Measurements from ENCODE around the gene ANAPC7.
"Not testable (repeated sequence)": the region's sequence is repeated elsewhere in the genome, so short reads cannot be mapped to it uniquely, and the experiment has no call there.

Gene ANAPC7

GRCh38 chr12:110373425-110373824 is 30.1 kb downstream of the ANAPC7 start:
- DNase-seq = no peak

DNA sequence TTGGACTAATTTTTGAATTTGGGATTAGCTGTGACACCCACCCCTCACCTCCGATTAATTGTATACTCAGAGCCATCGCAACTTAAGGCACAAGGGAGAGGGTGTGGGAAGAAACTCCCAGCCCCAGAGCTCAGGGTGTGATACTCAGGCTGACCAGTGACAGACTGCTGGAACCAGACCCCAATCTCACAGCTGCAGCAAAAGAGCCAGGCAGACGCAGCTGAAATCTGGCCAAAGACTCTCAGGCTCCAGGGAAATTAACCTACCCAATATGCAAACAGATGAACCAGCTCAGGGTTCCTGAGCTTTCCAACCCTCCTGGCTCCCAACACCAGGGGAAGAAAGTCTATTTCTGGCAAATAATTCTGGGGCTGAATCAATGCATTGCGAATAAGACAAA is 30.5 kb downstream of the ANAPC7 start:
- no peak for DNase-seq

GRCh38 chr12:110372056-110372425 is 31.5 kb downstream of the ANAPC7 start:
- no peak for DNase-seq

GRCh38 chr12:110371408-110372055 is 32.0 kb downstream of the ANAPC7 start:
- no peak for DNase-seq

DNA sequence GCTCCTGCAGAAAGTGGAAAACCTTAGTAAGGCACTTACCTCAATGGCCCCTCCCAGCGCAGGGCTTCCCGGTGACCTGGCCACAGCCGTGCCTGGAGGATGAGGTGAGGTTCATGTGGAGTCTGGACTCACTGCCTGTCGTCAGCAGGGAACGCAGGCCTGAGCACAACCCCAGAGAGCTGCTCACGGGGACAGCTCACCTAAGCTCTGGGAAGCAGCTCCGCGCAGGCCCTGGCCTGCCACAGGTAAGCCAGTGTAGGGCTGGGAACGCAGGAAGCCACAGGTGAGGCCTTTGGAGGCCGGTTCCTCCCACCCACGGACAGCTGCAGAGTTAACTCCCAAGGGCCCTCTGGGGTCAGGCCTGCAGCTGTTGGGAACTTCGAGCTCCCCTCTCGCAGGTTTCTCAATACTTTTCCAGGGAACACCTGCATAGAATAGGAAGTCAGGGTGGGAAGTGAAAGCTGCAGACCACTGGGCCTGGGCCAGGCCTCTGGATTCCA is 32.7 kb downstream of the ANAPC7 start:
- DNase-seq = no peak

DNA sequence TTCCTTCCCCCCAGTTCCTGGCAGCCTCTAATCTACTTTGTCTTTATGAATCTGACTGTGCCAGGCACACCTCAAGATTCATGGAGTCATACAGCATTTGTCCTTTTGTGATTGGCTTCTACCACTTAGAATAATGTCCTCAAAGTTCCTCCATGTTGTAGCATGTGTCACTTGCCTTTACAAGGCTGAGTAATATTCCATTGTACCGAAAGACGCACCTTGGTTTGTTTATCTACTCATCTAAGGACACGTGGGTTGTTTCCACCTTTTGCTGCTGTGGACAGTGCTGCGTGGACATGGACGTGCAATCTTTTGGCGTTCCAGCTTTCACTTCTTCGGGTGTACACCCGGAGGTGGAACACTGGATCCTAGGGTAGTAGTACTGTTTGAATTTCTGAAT is 33.5 kb downstream of the ANAPC7 start:
- DNase-seq = no peak

DNA sequence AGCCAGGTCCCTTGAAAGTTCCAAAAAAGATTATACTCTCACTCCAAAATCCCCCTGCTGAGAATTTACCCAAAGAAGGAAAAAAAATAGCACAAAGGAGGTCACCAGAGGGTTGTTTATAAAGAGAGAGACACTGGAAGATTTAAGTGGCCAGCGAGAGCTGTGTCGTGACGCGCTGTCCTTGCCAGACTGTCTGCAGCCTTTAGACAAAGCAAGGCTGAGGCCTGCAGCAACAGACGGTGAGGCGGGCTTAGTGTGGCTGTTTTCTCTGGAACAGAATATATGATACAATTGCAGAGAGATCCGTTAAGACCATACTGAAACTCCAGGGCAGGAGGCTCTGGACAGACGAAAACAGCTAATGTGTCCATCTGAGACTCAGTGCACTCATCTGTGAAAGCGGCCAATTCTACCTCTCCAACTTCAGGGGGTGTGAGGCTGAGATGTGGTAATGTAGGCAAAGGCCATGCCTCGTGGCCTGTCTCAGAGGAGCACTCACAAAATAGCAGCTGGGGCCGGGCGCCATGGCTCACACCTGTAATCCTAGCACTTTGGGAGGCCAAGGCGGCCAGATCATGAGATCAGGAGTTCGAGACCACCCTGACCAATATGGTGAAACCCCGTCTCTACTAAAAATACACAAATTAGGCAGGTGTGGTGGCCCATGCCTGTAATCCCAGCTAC is 36.2 kb downstream of the ANAPC7 start:
- DNase-seq = no peak

DNA sequence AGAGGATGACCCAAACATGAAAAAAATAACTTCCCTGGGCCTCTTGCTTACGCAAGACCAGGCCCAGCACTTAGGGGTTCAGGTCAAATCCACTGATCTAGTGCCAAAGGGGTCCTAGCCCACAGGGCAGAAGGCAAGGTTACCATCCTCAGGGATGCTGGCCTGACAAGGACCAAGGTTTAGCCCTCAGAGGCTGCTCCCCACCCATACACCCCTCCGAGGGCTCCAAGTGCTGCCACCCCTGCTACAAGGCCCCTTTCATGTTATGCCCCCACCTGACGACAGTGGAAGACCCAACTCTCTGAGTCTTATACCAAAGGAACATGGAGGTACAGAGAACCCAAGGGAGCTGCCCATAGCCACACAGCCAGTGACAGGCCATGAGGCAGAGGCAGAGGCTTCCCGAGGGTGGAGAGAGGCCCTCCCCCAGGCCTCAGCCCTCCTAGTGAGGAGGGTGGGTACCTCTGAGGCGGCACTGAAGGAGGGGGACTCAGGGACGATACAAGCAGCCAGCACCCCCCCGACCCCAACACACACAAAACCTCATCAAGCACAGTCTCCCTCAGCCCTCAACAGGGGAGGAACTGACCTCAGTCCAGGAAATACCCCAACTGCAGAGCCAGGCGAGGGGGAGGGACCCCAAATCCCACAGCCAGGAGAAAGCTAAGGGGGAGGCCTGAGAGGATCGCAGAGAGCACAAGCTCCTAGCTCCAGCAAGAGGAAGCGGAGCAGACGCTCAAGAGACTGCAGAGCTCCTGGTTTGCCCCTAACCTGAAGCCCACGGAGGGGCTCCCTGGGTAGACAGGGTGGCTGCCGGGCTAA is 37.0 kb downstream of the ANAPC7 start:
- DNase-seq = no peak

DNA sequence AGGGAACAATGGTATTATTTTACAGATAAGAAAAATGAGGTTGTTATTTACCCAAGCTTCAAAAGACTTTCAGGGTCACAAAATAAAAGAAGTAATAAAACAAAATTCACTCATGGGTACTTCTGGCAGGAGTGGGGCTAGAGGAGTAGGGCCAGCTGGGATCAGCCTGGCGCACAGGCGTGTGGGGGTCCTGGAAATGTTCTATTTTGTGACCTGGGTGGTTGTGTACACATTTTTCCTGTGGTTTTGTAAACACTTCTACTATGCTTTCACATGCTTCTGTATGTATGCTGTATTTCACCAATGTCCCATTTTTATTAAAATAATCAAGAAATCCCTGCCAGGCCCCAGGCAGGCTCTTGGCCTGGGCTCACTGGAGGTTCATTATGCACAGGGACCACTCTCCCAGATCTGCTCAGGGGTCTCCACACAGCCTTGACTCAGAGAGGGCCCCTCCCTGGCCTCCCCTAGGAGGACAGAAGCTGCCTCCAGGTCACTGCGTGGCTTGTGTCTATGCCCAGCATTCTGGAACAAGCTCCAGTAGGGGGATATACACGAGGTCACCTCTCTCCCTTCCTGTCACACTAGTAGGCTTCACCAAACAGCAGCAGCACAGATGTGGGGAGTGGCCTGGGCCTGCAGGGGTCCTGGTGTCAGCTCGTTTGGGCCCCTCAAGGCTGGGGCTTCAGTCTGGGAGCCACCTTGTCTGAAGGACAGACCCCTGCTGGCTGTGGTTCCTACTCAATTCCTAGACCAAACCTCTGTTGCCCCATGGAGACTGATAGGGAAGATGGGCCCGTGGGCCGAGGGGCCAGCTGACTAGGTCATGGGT is 37.8 kb downstream of the ANAPC7 start:
- DNase-seq = no peak

- no peak for DNase-seq
These were observed 42.3 kb downstream of the ANAPC7 start for GRCh38 chr12:110361216-110361615.

DNA sequence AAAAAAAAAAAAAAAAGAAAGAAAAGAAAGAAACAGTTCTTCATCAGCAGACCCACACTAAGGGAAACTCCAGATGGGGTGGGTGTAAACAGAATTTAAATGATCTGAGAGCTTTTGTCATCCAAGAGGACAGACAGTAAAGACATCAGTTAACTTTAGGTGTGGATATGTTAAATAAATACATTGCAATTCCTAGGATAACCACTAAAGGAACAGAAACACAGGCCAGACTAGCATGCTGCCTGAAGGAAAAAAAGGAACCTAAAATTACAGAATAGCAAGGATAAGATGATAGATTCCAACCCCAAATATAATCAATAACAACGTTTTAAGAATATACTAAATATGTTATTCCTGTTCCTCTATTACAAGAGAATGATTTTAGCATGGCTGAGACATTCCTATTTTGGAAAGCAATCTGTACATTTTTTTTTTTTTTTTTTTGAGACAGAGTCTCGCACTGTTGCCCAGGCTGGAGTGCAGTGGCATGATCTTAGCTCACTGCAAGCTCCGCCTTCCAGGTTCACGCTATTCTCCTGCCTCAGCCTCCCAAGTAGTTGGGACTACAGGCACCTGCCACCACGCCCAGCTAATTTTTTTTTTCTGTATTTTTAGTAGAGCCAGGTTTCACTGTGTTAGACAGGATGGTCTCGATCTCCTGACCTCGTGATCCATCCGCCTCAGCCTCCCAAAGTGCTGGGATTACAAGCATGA is 45.0 kb downstream of the ANAPC7 start:
- not testable (repeated sequence) for DNase-seq

- DNase-seq = peak; percentile 14
These were observed 48.4 kb downstream of the ANAPC7 start for GRCh38 chr12:110355073-110355472.

- DNase-seq = no peak
These were observed 49.2 kb downstream of the ANAPC7 start for GRCh38 chr12:110354172-110354780.

GRCh38 chr12:110353211-110353965 is 50.1 kb downstream of the ANAPC7 start:
- DNase-seq = no peak

- DNase-seq = no peak
These were observed 51.1 kb downstream of the ANAPC7 start for GRCh38 chr12:110352401-110352800.

GRCh38 chr12:110351119-110351518 is 52.4 kb downstream of the ANAPC7 start:
- no peak for DNase-seq

DNA sequence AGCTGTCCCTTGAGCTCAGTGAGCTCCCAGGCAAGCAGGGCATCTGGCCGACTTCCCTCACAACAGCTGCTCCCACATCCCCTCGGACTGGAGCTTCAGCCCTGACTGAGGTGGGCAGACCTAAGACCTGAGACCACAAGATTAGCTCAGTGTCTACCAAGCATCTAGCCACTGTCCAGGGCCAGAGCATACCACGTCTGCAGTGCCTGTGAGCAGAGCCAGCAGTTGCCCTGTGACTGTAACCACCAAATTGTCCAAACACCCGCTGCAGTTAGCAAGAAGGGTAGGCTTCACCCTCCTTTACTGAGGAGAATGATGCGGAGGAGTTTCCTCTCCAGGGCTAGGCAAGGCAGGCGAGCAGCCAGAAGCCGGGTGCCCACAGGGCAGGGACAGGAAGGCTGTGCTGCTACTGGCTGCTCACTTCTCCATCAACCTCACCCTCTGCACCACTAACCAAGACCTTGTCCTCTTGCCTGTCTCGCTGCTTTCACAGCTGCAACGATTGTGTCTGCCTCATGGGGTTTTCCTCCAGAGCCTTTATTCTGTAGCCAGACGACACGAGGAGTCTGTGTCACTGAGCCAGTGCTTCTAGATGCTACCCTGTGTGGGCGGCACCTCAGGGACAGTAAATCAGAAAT is 53.9 kb downstream of the ANAPC7 start:
- no peak for DNase-seq

DNA sequence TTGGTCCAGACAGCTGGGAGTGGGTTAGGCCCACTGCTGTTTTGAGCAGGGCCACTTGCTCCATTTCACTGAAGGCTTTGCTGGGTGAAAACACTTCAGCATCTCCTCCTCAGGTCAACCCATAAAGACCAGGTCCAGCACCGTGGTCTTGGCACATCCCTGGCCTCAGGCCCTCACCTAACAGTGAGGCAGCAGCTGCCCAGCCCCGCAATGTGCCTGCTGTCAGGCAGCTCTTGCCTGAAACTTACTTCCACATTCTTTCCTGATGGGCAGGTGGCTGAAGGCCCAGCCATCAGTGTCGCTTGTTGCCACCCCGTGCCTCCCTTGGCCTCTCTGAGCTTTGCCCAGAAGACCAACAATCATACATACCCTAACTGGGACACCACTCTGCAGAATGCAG is 54.4 kb downstream of the ANAPC7 start:
- no peak for DNase-seq

GRCh38 chr12:110348431-110349059 is 55.0 kb downstream of the ANAPC7 start:
- DNase-seq = no peak

DNA sequence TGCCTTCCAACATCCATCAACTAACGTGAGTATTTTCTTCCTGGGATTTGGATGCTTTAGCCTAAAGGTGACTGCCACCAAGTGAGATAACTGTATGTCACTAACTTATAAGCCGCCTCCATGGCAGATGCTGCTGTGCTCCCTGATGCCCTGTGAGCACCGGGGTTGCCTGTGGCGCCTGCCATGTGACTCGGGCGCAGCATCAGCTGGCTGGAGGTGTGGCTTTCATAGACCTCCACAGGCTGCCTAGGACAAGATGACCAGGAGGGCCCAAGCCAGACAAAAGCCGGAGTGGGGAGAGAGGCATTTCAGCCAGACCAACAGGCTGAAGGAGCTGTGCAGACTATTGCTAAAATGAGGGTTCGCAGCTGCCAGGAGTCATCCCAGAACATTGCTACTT is 55.7 kb downstream of the ANAPC7 start:
- DNase-seq = no peak

Data from fibroblast of skin of right quadriceps (primary cell).